Measurements from ENCODE around the gene MAP10.

The MAP10 gene

GRCh38 chr1:232798920-232799319 lies 6.3 kb upstream of the MAP10 start:
- H3K27ac ChIP-seq = no peak overlapping the region
- TF ChIP-seq CTCF (IDR thresholded peaks at IDR 0.05) (no peak), ZFX (IDR thresholded peaks at IDR 0.05; ENCODE audit: borderline replicate concordance) (no peak)

- TF ChIP-seq ZFX (IDR thresholded peaks at IDR 0.05; ENCODE audit: borderline replicate concordance) (no peak), CTCF (IDR thresholded peaks at IDR 0.05) (no peak)
- H3K27ac ChIP-seq = no peak overlapping the region
Observed at GRCh38 chr1:232806186-232806510, 932 bp downstream of the MAP10 start.

- no peak overlapping the region for H3K27ac ChIP-seq
- TF ChIP-seq ZFX (IDR thresholded peaks at IDR 0.05; ENCODE audit: borderline replicate concordance) (no peak), CTCF (IDR thresholded peaks at IDR 0.05) (no peak)
Observed at GRCh38 chr1:232810856-232811255, 5.6 kb downstream of the MAP10 start.

GRCh38 chr1:232812560-232812959 lies 7.3 kb downstream of the MAP10 start:
- TF ChIP-seq ZFX (IDR thresholded peaks at IDR 0.05; ENCODE audit: borderline replicate concordance) (no peak), CTCF (IDR thresholded peaks at IDR 0.05) (no peak)
- no peak overlapping the region for H3K27ac ChIP-seq

GRCh38 chr1:232813097-232813496 lies 7.9 kb downstream of the MAP10 start:
- TF ChIP-seq ZFX (IDR thresholded peaks at IDR 0.05; ENCODE audit: borderline replicate concordance) = no peak
- no peak for TF ChIP-seq CTCF (IDR thresholded peaks at IDR 0.05)

GRCh38 chr1:232813760-232814159 lies 8.5 kb downstream of the MAP10 start:
- TF ChIP-seq CTCF (IDR thresholded peaks at IDR 0.05) (no peak), ZFX (IDR thresholded peaks at IDR 0.05; ENCODE audit: borderline replicate concordance) (no peak)
- no peak overlapping the region for H3K27ac ChIP-seq

More at GRCh38 chr1:232813097-232813496, 7.9 kb downstream of the MAP10 start:
- H3K27ac ChIP-seq = no peak overlapping the region

- TF ChIP-seq ZFX (IDR thresholded peaks at IDR 0.05; ENCODE audit: borderline replicate concordance) = no peak
- no peak for TF ChIP-seq CTCF (IDR thresholded peaks at IDR 0.05)
- H3K27ac ChIP-seq = no peak overlapping the region
Observed at GRCh38 chr1:232816324-232816723, 11.1 kb downstream of the MAP10 start.

All from 22Rv1 (cell line).